HepG2 (cell line): ENCODE data around the gene GLDC. TPM values are rescaled to one million over a fixed set of nuclear protein-coding genes. Genes with fewer than 3 reads are reported as not detected.
A peak's percentile ranks its signal among the peaks of the same experiment; 100 is the strongest.

ENCODE experiments used
- ATAC-seq: fragments of 200-7000 bp; cut with Tn5 transposase; 3 replicates; pipeline ENCODE4 v1.9.1; 2020; ENCODE audit warnings: mild to moderate bottlenecking, moderate library complexity
- BruUV-seq: library from RNA; stranded (reverse); fragments of 400-500 nt; replicated peaks from 2 replicates; lab custom pipeline; 2021; lab: Mats Ljungman, UMichigan
- CTCF ChIA-PET: fragments of 300-600 bp; formaldehyde crosslinking; extraction: SDS; loops from one replicate; lab custom pipeline; 2021; ENCODE audit warnings: low total read pairs, inconsistent platforms, low intra/inter-chr PET ratio; lab: Yijun Ruan, JAX
- POLR2A ChIA-PET: fragments of 350-600 bp; sonication (Branson Sonifier 250); formaldehyde crosslinking; loops from one replicate; lab custom pipeline; 2020; ENCODE audit warnings: antibody characterized with exemption, inconsistent platforms; lab: Yijun Ruan, JAX
- DNase-seq: peaks from one replicate; pipeline ENCODE4 v3.0.0-alpha.2; 2015; ENCODE audit warnings: low spot score
- FAIRE-seq: peaks from 3 replicates; lab custom pipeline; 2011; peaks lifted over from hg19 to GRCh38; lab: Jason Lieb, UNC
- H2AFZ ChIP-seq: one replicate; pipeline ENCODE4 v1.6.1; 2011; ENCODE audit warnings: low read length, inconsistent platforms
- H3K27ac ChIP-seq: fragments of 300-600 bp; 3 replicates; pipeline ENCODE4 v1.8.0; 2011; ENCODE audit warnings: mixed run types, mild to moderate bottlenecking, mixed read lengths, low read length, inconsistent platforms; ENCODE audit not compliant: insufficient read depth; ENCODE audit errors: extremely low read length
- H3K27me3 ChIP-seq, 2 experiments: fragments of 200-600 bp in 1 of 2; 2 replicates in 1 of 2; 3 replicates in 1 of 2; pipeline versions ENCODE4 v1.6.0 to v1.8.0; 2011; ENCODE audit warnings: low read length in 2 of 2, mild to moderate bottlenecking in 2 of 2, moderate library complexity in 2 of 2, inconsistent platforms in 1 of 2; ENCODE audit not compliant: insufficient read depth in 2 of 2, control insufficient read depth in 1 of 2
- H3K36me3 ChIP-seq, 2 experiments: fragments of 200-600 bp in 1 of 2; replicated peaks in 1 of 2; 2 replicates in 1 of 2; 3 replicates in 1 of 2; pipeline versions ENCODE4 v1.5.1 to v1.8.0; 2011; ENCODE audit warnings: low read length in 2 of 2, inconsistent platforms in 1 of 2; ENCODE audit not compliant: insufficient read depth in 2 of 2, control insufficient read depth in 1 of 2
- H3K4me1 ChIP-seq: 2 replicates; pipeline ENCODE4 v1.5.1; 2012; ENCODE audit warnings: low read length, inconsistent platforms; ENCODE audit not compliant: insufficient read depth
- H3K4me2 ChIP-seq: 2 replicates; pipeline ENCODE4 v1.6.0; 2011; ENCODE audit warnings: low read depth, low read length, inconsistent platforms
- H3K4me3 ChIP-seq, 3 experiments: fragments of 200-600 bp in 1 of 3; sonication (generic), shearing (Covaris generic) in 1 of 3; replicated peaks in 1 of 3; 2 replicates each; pipeline ENCODE4 v1.5.1; 2011 to 2016; ENCODE audit warnings: low read length in 3 of 3, inconsistent platforms in 2 of 3, low read depth in 2 of 3, mild to moderate bottlenecking in 2 of 3, control low read depth in 1 of 3, mixed read lengths in 1 of 3; ENCODE audit not compliant: insufficient read depth in 1 of 3
- H3K79me2 ChIP-seq: one replicate; pipeline ENCODE4 v1.6.1; 2011; ENCODE audit warnings: low read length, inconsistent platforms; ENCODE audit not compliant: insufficient read depth
- H3K9ac ChIP-seq: 2 replicates; pipeline ENCODE4 v1.6.0; 2011; ENCODE audit warnings: mild to moderate bottlenecking, low read depth, low read length, inconsistent platforms; ENCODE audit not compliant: insufficient read depth
- H3K9me3 ChIP-seq: 2 replicates; pipeline ENCODE4 v1.5.1; 2012; ENCODE audit warnings: mild to moderate bottlenecking, low read length
- H4K20me1 ChIP-seq: 2 replicates; pipeline ENCODE4 v1.6.0; 2011; ENCODE audit warnings: inconsistent platforms, mild to moderate bottlenecking, low read length, moderate library complexity; ENCODE audit not compliant: insufficient read depth
- CTCF ChIP-seq: sonication (generic); formaldehyde crosslinking; IDR thresholded peaks from 2 replicates; pipeline ENCODE4 v1.5.0; 2020; ENCODE audit warnings: mild to moderate bottlenecking, missing genetic modification reagents, moderate library complexity
- SMC3 ChIP-seq: IDR thresholded peaks from 2 replicates; pipeline ENCODE4 v1.6.1; 2011; ENCODE audit warnings: low read length, improper control_type of control experiment
- STAG1 ChIP-seq: sonication (generic); formaldehyde crosslinking; IDR thresholded peaks from 2 replicates; pipeline ENCODE4 v1.4.0; 2020; ENCODE audit warnings: missing genetic modification reagents
- TRIM22 ChIP-seq: fragments of 450-650 bp; IDR thresholded peaks from 2 replicates; pipeline ENCODE4 v1.6.1; 2017
- ZKSCAN5 ChIP-seq: sonication (generic); formaldehyde crosslinking; IDR thresholded peaks from 2 replicates; pipeline ENCODE4 v1.5.1; 2020; ENCODE audit warnings: mild to moderate bottlenecking, missing genetic modification reagents
- ZNF121 ChIP-seq: sonication (generic); formaldehyde crosslinking; IDR thresholded peaks from 2 replicates; pipeline ENCODE4 v1.5.0; 2020; ENCODE audit warnings: mild to moderate bottlenecking, missing genetic modification reagents
- ZNF281 ChIP-seq: sonication (generic); formaldehyde crosslinking; IDR thresholded peaks from 2 replicates; pipeline ENCODE4 v1.4.0; 2020; ENCODE audit warnings: missing genetic modification reagents, borderline replicate concordance
- ZNF335 ChIP-seq: sonication (generic); formaldehyde crosslinking; IDR thresholded peaks from 2 replicates; pipeline ENCODE4 v1.4.0; 2020; ENCODE audit warnings: missing genetic modification reagents
- WGBS: methylation state at CpG from one replicate; pipeline ENCODE4 v1.1.6; 2017; ENCODE audit warnings: low lambda C conversion rate; 5-methylcytosine and 5-hydroxymethylcytosine counted together
- in situ Hi-C: cut with HindIII; loops from 2 replicates; pipeline ENCODE4 v1.10.0; 2017; ENCODE audit warnings: low pct_unique_long_range_greater_than_20kb; ENCODE audit not compliant: extremely low pct_ligation_motif_present
- intact Hi-C: fragments of 100-400 bp; cut with micrococcal nuclease; formaldehyde crosslinking; loops from one replicate; pipeline ENCODE4 v1.10.0; 2022; ENCODE audit not compliant: unreplicated experiment
- polyA plus RNA-seq, 8 experiments: library from polyadenylated mRNA; depleted of rRNA in 3 of 8; stranded (reverse) in 7 of 8; unstranded in 1 of 8; fragments of >200 nt; fragmentation: Illumina TruSeq in 4 of 8; extraction: Trizol in 4 of 8; gene quantifications; 2 replicates each; pipeline versions ENCODE4 v1.2.1 to v1.2.3, GENCODE V29; 2011 to 2016; ENCODE audit warnings: low read depth in 4 of 8, missing spikeins in 1 of 8, mixed read lengths in 1 of 8; ENCODE audit not compliant: insufficient read depth in 1 of 8
- total RNA-seq, 5 experiments: library from RNA; depleted of rRNA; stranded (reverse); fragments of >200 nt; fragmentation: Illumina TruSeq; extraction: Trizol; gene quantifications; 2 replicates each; pipeline ENCODE4 v1.2.3, GENCODE V29; 2016; ENCODE audit warnings: low read depth in 1 of 5

Gene GLDC
- total and polyA plus RNA-seq, 2 of the 13 experiments (the other 11 are each of a cell fraction or from before 2014, with no cell fraction given), result 59.3 to 115 TPM

GRCh38 chr9:6590334-6590733 is 55.2 kb downstream of the GLDC start:
- ATAC-seq (no peak; the same call in 2 of the 3 replicates), DNase-seq (no peak), FAIRE-seq (no peak)
- WGBS, result 55% methylated on average over 2 of the region's 2 CpGs
- BruUV-seq, result no TSS peak
- H3K36me3 ChIP-seq, result peaks cover 18 to 41% of the 10 kb centered on the region in 2 experiments
- H3K9ac ChIP-seq, result peak overlapping the region; percentile 56; the same call in 1 of the 2 replicates
- ChIA-PET CTCF (no interaction called here), POLR2A (interaction anchor here (0.8 to 2.8 kb wide), 15 partner anchors 13 to 199 kb away, joined by 3 to 32 read pairs (median 6); partner anchors contain the start of genes GLDC and KDM4C)
- in situ Hi-C loops (no loop called here), intact Hi-C loops (loop anchor here (1.0 to 5.0 kb wide), 2 partner anchors 42 to 55 kb away; partner anchors contain the start of gene GLDC)
- peaks cover 41% of the 10 kb centered on the region for H3K4me1 ChIP-seq
- no peaks in the 10 kb centered on the region for H4K20me1 ChIP-seq
- no peaks in the 10 kb centered on the region for H3K9me3 ChIP-seq
- no peak overlapping the region for H2AFZ ChIP-seq
- TF ChIP-seq ZKSCAN5 (CRISPR knock-in tag) (no peak), TRIM22 (no peak), ZNF121 (CRISPR knock-in tag) (no peak), ZNF335 (no peak)
- H3K79me2 ChIP-seq, result no peaks in the 10 kb centered on the region
- peak overlapping the region; percentile 83 for H3K27ac ChIP-seq
- H3K4me2 ChIP-seq, result peak overlapping the region; percentile 47; the same call in 1 of the 2 replicates
- no peak overlapping the region; a peak in 1 of 6 replicates for H3K4me3 ChIP-seq
- no peaks in the 10 kb centered on the region for H3K27me3 ChIP-seq

- no peaks in the 10 kb centered on the region for H3K9me3 ChIP-seq
- no peak overlapping the region for H2AFZ ChIP-seq
- BruUV-seq, result no TSS peak
- no peaks in the 10 kb centered on the region for H3K79me2 ChIP-seq
- H3K4me3 ChIP-seq, result no peak overlapping the region
- no peak overlapping the region for H3K27ac ChIP-seq
- H3K9ac ChIP-seq, result no peak overlapping the region
- FAIRE-seq (peak; percentile 44), ATAC-seq (peak; percentile 56; the same call in 2 of the 3 replicates), DNase-seq (peak; percentile 19)
- POLR2A ChIA-PET, result interaction anchor here (1.2 kb wide), 1 partner anchor 96 kb away, joined by 5 read pairs; no protein-coding TSS in a partner anchor
- no peaks in the 10 kb centered on the region for H4K20me1 ChIP-seq
- in situ Hi-C loops, result loop anchor here (5.0 kb wide), 1 partner anchor 97 kb away; no protein-coding TSS in a partner anchor
- H3K4me1 ChIP-seq, result peaks cover 7% of the 10 kb centered on the region
- H3K36me3 ChIP-seq, result peaks cover 30 to 53% of the 10 kb centered on the region in 2 experiments
- intact Hi-C loops, result loop anchor here (1.0 kb wide), 3 partner anchors 82 to 154 kb away; no protein-coding TSS in a partner anchor
- H3K27me3 ChIP-seq, result no peaks in the 10 kb centered on the region
- WGBS, result 68% methylated on average over 5 of the region's 5 CpGs
- CTCF ChIA-PET, result interaction anchor here (0.7 to 2.6 kb wide), 3 partner anchors 82 to 154 kb away, joined by 3 to 22 read pairs (median 5); no protein-coding TSS in a partner anchor
- no peak overlapping the region for H3K4me2 ChIP-seq
- no peak for TF ChIP-seq ZNF281 (CRISPR knock-in tag)
- TF ChIP-seq CTCF (CRISPR knock-in tag), result peak; percentile 44
- TF ChIP-seq SMC3, result peak; percentile 50
- TF ChIP-seq STAG1 (CRISPR knock-in tag), result peak; percentile 62
Observed at GRCh38 chr9:6584881-6585597, 60.5 kb downstream of the GLDC start.
